Neural progenitor cell (in vitro differentiated cells): Measurements from ENCODE around the gene OPA1. TPM values are rescaled to one million over a fixed set of nuclear protein-coding genes. Genes with fewer than 3 reads are reported as not detected.

ENCODE experiments used
- DNase-seq: peaks from one replicate; pipeline ENCODE4 v3.0.0-alpha.2; 2016; ENCODE audit warnings: low spot score
- H2AFZ ChIP-seq: fragments of 200-600 bp; sonication (generic); replicated peaks from 2 replicates; pipeline ENCODE4 v1.6.1; 2016; ENCODE audit warnings: antibody characterized with exemption
- H3F3A ChIP-seq: fragments of 200-600 bp; sonication (generic); 2 replicates; pipeline ENCODE4 v1.6.1; 2016; ENCODE audit warnings: antibody characterized with exemption, low read depth
- H3K27ac ChIP-seq: fragments of 200-600 bp; sonication (generic); 2 replicates; pipeline ENCODE4 v1.5.1; 2016; ENCODE audit warnings: mild to moderate bottlenecking
- H3K27me3 ChIP-seq: fragments of 200-600 bp; sonication (generic); 2 replicates; pipeline ENCODE4 v1.6.1; 2016; ENCODE audit warnings: mild to moderate bottlenecking, moderate library complexity
- H3K36me3 ChIP-seq: fragments of 200-600 bp; sonication (generic); 2 replicates; pipeline ENCODE4 v1.5.1; 2016
- H3K4me1 ChIP-seq: fragments of 200-600 bp; sonication (generic); 2 replicates; pipeline ENCODE4 v1.6.1; 2016; ENCODE audit warnings: mixed run types
- H3K4me2 ChIP-seq: fragments of 200-600 bp; sonication (generic); 2 replicates; pipeline ENCODE4 v1.6.1; 2016
- H3K4me3 ChIP-seq: fragments of 200-600 bp; sonication (generic); 2 replicates; pipeline ENCODE4 v1.5.1; 2016
- H3K79me2 ChIP-seq: fragments of 200-600 bp; sonication (generic); 2 replicates; pipeline ENCODE4 v1.6.1; 2016; ENCODE audit warnings: low read depth
- H3K9ac ChIP-seq: fragments of 200-600 bp; sonication (generic); 2 replicates; pipeline ENCODE4 v1.6.1; 2016
- H3K9me3 ChIP-seq: fragments of 200-600 bp; sonication (generic); 2 replicates; pipeline ENCODE4 v1.5.1; 2016; ENCODE audit warnings: low read depth
- H4K20me1 ChIP-seq: fragments of 200-600 bp; sonication (generic); 2 replicates; pipeline ENCODE4 v1.6.1; 2016; ENCODE audit warnings: low read depth
- H3K27ac Mint-ChIP-seq: 3 replicates; pipeline ENCODE4 v1.8.0; 2021; ENCODE audit warnings: mixed read lengths
- H3K27me3 Mint-ChIP-seq: 2 replicates; pipeline ENCODE4 v1.8.0; 2022; ENCODE audit warnings: low read depth, mild to moderate bottlenecking, inconsistent platforms, moderate library complexity, mixed read lengths; ENCODE audit not compliant: insufficient read depth
- H3K36me3 Mint-ChIP-seq: 3 replicates; pipeline ENCODE4 v1.8.0; 2021; ENCODE audit warnings: mixed read lengths
- H3K4me1 Mint-ChIP-seq: 3 replicates; pipeline ENCODE4 v1.8.0; 2021; ENCODE audit warnings: mixed read lengths
- H3K4me3 Mint-ChIP-seq: 3 replicates; pipeline ENCODE4 v1.8.0; 2021; ENCODE audit warnings: mild to moderate bottlenecking, moderate library complexity, mixed read lengths
- H3K9me3 Mint-ChIP-seq: 3 replicates; pipeline ENCODE4 v1.8.0; 2020; ENCODE audit warnings: mixed read lengths
- CTCF ChIP-seq: fragments of 200-600 bp; sonication (generic); IDR thresholded peaks from 2 replicates; pipeline ENCODE4 v1.5.1; 2017; ENCODE audit warnings: antibody characterized with exemption, mild to moderate bottlenecking
- EZH2 ChIP-seq: fragments of 200-600 bp; sonication (generic); IDR thresholded peaks from 2 replicates; pipeline ENCODE4 v1.6.1; 2017; ENCODE audit warnings: antibody characterized with exemption, mild to moderate bottlenecking, moderate library complexity
- EZH2phosphoT487 ChIP-seq: fragments of 200-600 bp; sonication (generic); IDR thresholded peaks from 2 replicates; pipeline ENCODE4 v1.6.1; 2017; ENCODE audit warnings: antibody characterized with exemption
- small RNA-seq: library from RNA; depleted of rRNA; stranded (forward); fragments of <200 nt; gene quantifications from one replicate; pipeline ENCODE3, GENCODE V24; 2015
- total RNA-seq: library from RNA; depleted of rRNA; stranded (reverse); fragments of >200 nt; gene quantifications from 2 replicates; pipeline ENCODE4 v1.2.3, GENCODE V29; 2015; ENCODE audit warnings: low replicate concordance

The OPA1 gene
- total RNA-seq, 1 donor from 2014 or later = 125 TPM

DNA sequence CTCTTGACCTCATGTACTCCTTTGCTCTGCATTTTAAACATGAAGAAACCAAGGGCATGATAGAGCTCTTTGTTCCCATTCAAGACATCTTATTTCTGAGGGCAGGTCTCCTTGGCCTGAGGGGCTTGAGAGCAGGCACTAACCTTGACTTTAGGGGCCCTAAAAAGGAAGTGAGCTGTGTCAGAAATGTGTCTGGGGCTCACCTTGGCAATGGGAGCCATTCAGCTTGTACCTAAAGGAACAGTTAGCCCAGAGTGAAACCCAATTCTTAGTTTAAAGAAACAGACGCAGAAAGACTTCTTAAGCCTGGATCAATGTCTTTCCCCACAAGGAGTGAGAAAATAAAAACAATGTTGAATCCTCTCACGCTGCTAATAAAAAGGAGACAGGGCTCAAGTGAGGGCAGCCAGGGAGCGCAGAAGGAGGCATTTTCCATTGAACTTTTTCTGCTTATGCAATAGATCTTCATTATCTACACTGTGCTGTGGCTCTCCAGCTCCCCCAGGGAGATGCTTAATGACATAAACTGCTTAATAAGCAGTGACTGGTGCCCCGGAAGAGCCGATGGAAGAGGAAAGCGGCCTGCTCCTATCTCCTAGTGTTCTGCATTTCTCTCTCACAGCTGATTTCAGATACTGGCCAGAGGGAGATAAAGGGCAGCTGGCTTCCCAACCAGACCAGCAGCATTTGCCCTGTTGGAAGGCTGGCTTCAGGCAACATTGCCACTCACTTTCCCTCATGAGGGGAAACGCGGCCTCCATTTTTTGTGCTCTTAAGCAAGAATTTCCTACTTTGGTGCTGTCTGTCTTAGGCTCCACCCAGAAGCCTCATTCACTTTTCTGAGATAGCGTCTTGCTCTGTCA lies 152.0 kb downstream of the OPA1 start:
- H3K27ac ChIP-seq = no peak overlapping the region
- H3K9me3 ChIP-seq = no peaks in the 10 kb centered on the region
- H3K4me2 ChIP-seq = peak overlapping the region; percentile 9
- Mint-ChIP-seq H3K27ac (no peak overlapping the region), H3K9me3 (peaks cover 10% of the 10 kb centered on the region), H3K4me1 (peaks cover 20% of the 10 kb centered on the region), H3K36me3 (no peaks in the 10 kb centered on the region), H3K27me3 (peaks cover 20% of the 10 kb centered on the region), H3K4me3 (no peak overlapping the region)
- H3K4me1 ChIP-seq = peaks cover 26% of the 10 kb centered on the region
- peaks cover 25% of the 10 kb centered on the region for H3F3A ChIP-seq
- H3K36me3 ChIP-seq = no peaks in the 10 kb centered on the region
- H3K9ac ChIP-seq = no peak overlapping the region
- no peak overlapping the region for H2AFZ ChIP-seq
- peak; percentile 41 for DNase-seq
- H3K4me3 ChIP-seq = no peak overlapping the region
- no peaks in the 10 kb centered on the region for H3K27me3 ChIP-seq
- no peaks in the 10 kb centered on the region for H3K79me2 ChIP-seq
- no peak for TF ChIP-seq EZH2phosphoT487
- TF ChIP-seq CTCF = no peak
- TF ChIP-seq EZH2 = no peak
- no peaks in the 10 kb centered on the region for H4K20me1 ChIP-seq

GRCh38 chr3:193746832-193747231 lies 153.8 kb downstream of the OPA1 start:
- Histone ChIP-seq H4K20me1 (no peaks in the 10 kb centered on the region), H3F3A (peaks cover 25% of the 10 kb centered on the region), H3K9me3 (no peaks in the 10 kb centered on the region), H3K4me1 (peaks cover 26% of the 10 kb centered on the region), H3K4me2 (no peak overlapping the region), H3K27me3 (no peaks in the 10 kb centered on the region), H3K27ac (no peak overlapping the region), H3K79me2 (no peaks in the 10 kb centered on the region), H2AFZ (no peak overlapping the region), H3K4me3 (no peak overlapping the region), H3K36me3 (no peaks in the 10 kb centered on the region), H3K9ac (no peak overlapping the region)
- Mint-ChIP-seq H3K4me3 (no peak overlapping the region), H3K4me1 (peaks cover 20% of the 10 kb centered on the region), H3K27me3 (peaks cover 17% of the 10 kb centered on the region), H3K36me3 (no peaks in the 10 kb centered on the region), H3K9me3 (peaks cover 12% of the 10 kb centered on the region), H3K27ac (no peak overlapping the region)
- no peak for DNase-seq
- TF ChIP-seq CTCF (no peak), EZH2 (no peak), EZH2phosphoT487 (no peak)

Small RNAs within 50 kb of the gene (small RNA-seq; reads per million reads assigned to genes)
- gene RF00019 (not detected), gene RN7SL447P (not detected)

Other genes starting within 250 kb of the OPA1 start
- gene ATP13A5, start 214.5 kb upstream of the OPA1 start, total RNA-seq = not detected in 2 replicates
- gene ATP13A4, start 38.3 kb upstream of the OPA1 start, total RNA-seq = 0.32 and 0.40 TPM in 2 replicates